ENCODE data around the gene CD6. TPM values are rescaled to one million over a fixed set of nuclear protein-coding genes. Genes with fewer than 3 reads are reported as not detected.

The CD6 gene
- total RNA-seq, 1 donor from 2014 or later = not detected

DNA sequence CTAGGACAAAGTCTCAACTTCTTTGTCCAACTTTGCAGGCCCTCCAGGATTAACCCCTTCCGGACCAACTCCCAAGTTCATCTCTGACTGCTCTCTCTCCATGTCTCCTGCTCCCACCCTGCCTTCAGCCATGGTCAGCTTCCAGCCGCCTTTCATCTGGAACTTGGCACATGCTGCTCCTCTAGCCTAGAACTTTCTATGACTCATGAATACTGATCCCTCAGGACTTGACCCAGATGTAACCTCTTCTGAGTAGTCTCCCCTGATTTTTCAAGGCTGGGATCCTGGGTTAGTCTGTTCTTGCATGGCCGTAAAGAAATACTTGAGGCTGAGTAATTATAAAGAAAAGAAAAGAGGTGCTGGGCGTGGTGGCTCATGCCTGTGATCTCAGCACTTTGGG lies 14.3 kb upstream of the CD6 start:
- Histone ChIP-seq H3K36me3 (ENCODE audit: control insufficient read depth, insufficient read depth, low read length) (no peaks in the 10 kb centered on the region), H3K27me3 (ENCODE audit: control insufficient read depth, insufficient read depth, low read length) (no peaks in the 10 kb centered on the region), H3K4me3 (ENCODE audit: low read depth, low read length) (no peak overlapping the region)
- FAIRE-seq = no peak
- peak; percentile 45 for DNase-seq (ENCODE audit: low read depth)
- no peak for TF ChIP-seq CTCF (IDR thresholded peaks at IDR 0.05; ENCODE audit: insufficient read depth, low read length, severe bottlenecking)

GRCh38 chr11:60959431-60959830 lies 12.0 kb upstream of the CD6 start:
- TF ChIP-seq CTCF (IDR thresholded peaks at IDR 0.05; ENCODE audit: insufficient read depth, low read length, severe bottlenecking) = no peak
- no peaks in the 10 kb centered on the region for H3K27me3 ChIP-seq (ENCODE audit: control insufficient read depth, insufficient read depth, low read length)
- FAIRE-seq (no peak), DNase-seq (ENCODE audit: low read depth) (no peak)
- H3K36me3 ChIP-seq (ENCODE audit: control insufficient read depth, insufficient read depth, low read length) = no peaks in the 10 kb centered on the region
- no peak overlapping the region for H3K4me3 ChIP-seq (ENCODE audit: low read depth, low read length)

GRCh38 chr11:60960405-60960804 lies 11.1 kb upstream of the CD6 start:
- H3K27me3 ChIP-seq (ENCODE audit: control insufficient read depth, insufficient read depth, low read length) = no peaks in the 10 kb centered on the region
- no peaks in the 10 kb centered on the region for H3K36me3 ChIP-seq (ENCODE audit: control insufficient read depth, insufficient read depth, low read length)
- no peak for TF ChIP-seq CTCF (IDR thresholded peaks at IDR 0.05; ENCODE audit: insufficient read depth, low read length, severe bottlenecking)
- DNase-seq (ENCODE audit: low read depth) (no peak), FAIRE-seq (no peak)
- no peak overlapping the region for H3K4me3 ChIP-seq (ENCODE audit: low read depth, low read length)

- TF ChIP-seq CTCF (IDR thresholded peaks at IDR 0.05; ENCODE audit: insufficient read depth, low read length, severe bottlenecking) = no peak
- FAIRE-seq = no peak
- Histone ChIP-seq H3K36me3 (ENCODE audit: control insufficient read depth, insufficient read depth, low read length) (no peaks in the 10 kb centered on the region), H3K27me3 (ENCODE audit: control insufficient read depth, insufficient read depth, low read length) (peaks cover 2% of the 10 kb centered on the region), H3K4me3 (ENCODE audit: low read depth, low read length) (no peak overlapping the region)
- no peak for DNase-seq (ENCODE audit: low read depth)
These were observed 6.7 kb upstream of the CD6 start for GRCh38 chr11:60964801-60965200.

- Histone ChIP-seq H3K27me3 (ENCODE audit: control insufficient read depth, insufficient read depth, low read length) (peaks cover 2% of the 10 kb centered on the region), H3K36me3 (ENCODE audit: control insufficient read depth, insufficient read depth, low read length) (no peaks in the 10 kb centered on the region), H3K4me3 (ENCODE audit: low read depth, low read length) (no peak overlapping the region)
- TF ChIP-seq CTCF (IDR thresholded peaks at IDR 0.05; ENCODE audit: insufficient read depth, low read length, severe bottlenecking) = no peak
- no peak for DNase-seq (ENCODE audit: low read depth)
- no peak for FAIRE-seq
These were observed 4.6 kb upstream of the CD6 start for GRCh38 chr11:60966890-60967289.

GRCh38 chr11:60968223-60968622 lies 3.3 kb upstream of the CD6 start:
- Histone ChIP-seq H3K4me3 (ENCODE audit: low read depth, low read length) (no peak overlapping the region), H3K27me3 (ENCODE audit: control insufficient read depth, insufficient read depth, low read length) (peaks cover 2% of the 10 kb centered on the region), H3K36me3 (ENCODE audit: control insufficient read depth, insufficient read depth, low read length) (no peaks in the 10 kb centered on the region)
- no peak for DNase-seq (ENCODE audit: low read depth)
- TF ChIP-seq CTCF (IDR thresholded peaks at IDR 0.05; ENCODE audit: insufficient read depth, low read length, severe bottlenecking) = no peak
- FAIRE-seq = no peak
